ENCODE data around the gene CCDC90B. TPM values are rescaled to one million over a fixed set of nuclear protein-coding genes. Genes with fewer than 3 reads are reported as not detected.
"Not testable (repeated sequence)": the region's sequence is repeated elsewhere in the genome, so short reads cannot be mapped to it uniquely, and the experiment has no call there.

CCDC90B gene
- total RNA-seq, 2 donors from 2014 or later: 18.0 to 18.5 TPM

- no peaks in the 10 kb centered on the region for H3K27me3 ChIP-seq (replicated peaks; ENCODE audit: insufficient read depth)
- no peaks in the 10 kb centered on the region for H3K4me1 ChIP-seq (ENCODE audit: control insufficient read depth in 1 of 2, low read depth in 2 of 2)
- no peak for ATAC-seq (ENCODE audit: insufficient number of reproducible peaks, low FRiP score, low read depth)
- no peaks in the 10 kb centered on the region for H3K36me3 ChIP-seq
- H3K9me3 ChIP-seq: no peaks in the 10 kb centered on the region
- DNase-seq (ENCODE audit: low spot score): no peak
- no peak overlapping the region for H3K27ac ChIP-seq
- TF ChIP-seq CTCF (IDR thresholded peaks at IDR 0.05): no peak
- H3K4me3 ChIP-seq: no peak overlapping the region
Measured at GRCh38 chr11:83318931-83319330, 32.8 kb upstream of the CCDC90B start.

- Histone ChIP-seq H3K4me1 (ENCODE audit: control insufficient read depth in 1 of 2, low read depth in 2 of 2) (no peaks in the 10 kb centered on the region), H3K4me3 (no peak overlapping the region), H3K36me3 (no peaks in the 10 kb centered on the region), H3K9me3 (no peaks in the 10 kb centered on the region), H3K27me3 (replicated peaks; ENCODE audit: insufficient read depth) (no peaks in the 10 kb centered on the region), H3K27ac (no peak overlapping the region)
- no peak for TF ChIP-seq CTCF (IDR thresholded peaks at IDR 0.05)
- no peak for DNase-seq (ENCODE audit: low spot score)
- no peak for ATAC-seq (ENCODE audit: insufficient number of reproducible peaks, low FRiP score, low read depth)
Measured at GRCh38 chr11:83317757-83318690, 31.9 kb upstream of the CCDC90B start.

- H3K4me3 ChIP-seq; H3K9me3 ChIP-seq; ATAC-seq (ENCODE audit: insufficient number of reproducible peaks, low FRiP score, low read depth); H3K36me3 ChIP-seq; H3K4me1 ChIP-seq (ENCODE audit: control insufficient read depth in 1 of 2, low read depth in 2 of 2); H3K27ac ChIP-seq; H3K27me3 ChIP-seq (replicated peaks; ENCODE audit: insufficient read depth); DNase-seq (ENCODE audit: low spot score): not testable (repeated sequence)
Measured at GRCh38 chr11:83316897-83317268, 30.7 kb upstream of the CCDC90B start.

GRCh38 chr11:83316143-83316896 is 30.2 kb upstream of the CCDC90B start:
- not testable (repeated sequence) for H3K27me3 ChIP-seq (replicated peaks; ENCODE audit: insufficient read depth); H3K27ac ChIP-seq; H3K36me3 ChIP-seq; H3K4me1 ChIP-seq (ENCODE audit: control insufficient read depth in 1 of 2, low read depth in 2 of 2); H3K4me3 ChIP-seq; ATAC-seq (ENCODE audit: insufficient number of reproducible peaks, low FRiP score, low read depth); H3K9me3 ChIP-seq; DNase-seq (ENCODE audit: low spot score)

- H3K9me3 ChIP-seq: no peaks in the 10 kb centered on the region
- ATAC-seq (ENCODE audit: insufficient number of reproducible peaks, low FRiP score, low read depth): no peak
- H3K27ac ChIP-seq: no peak overlapping the region
- no peaks in the 10 kb centered on the region for H3K36me3 ChIP-seq
- no peak for DNase-seq (ENCODE audit: low spot score)
- TF ChIP-seq CTCF (IDR thresholded peaks at IDR 0.05): no peak
- no peaks in the 10 kb centered on the region for H3K4me1 ChIP-seq (ENCODE audit: control insufficient read depth in 1 of 2, low read depth in 2 of 2)
- H3K4me3 ChIP-seq: no peak overlapping the region
- no peaks in the 10 kb centered on the region for H3K27me3 ChIP-seq (replicated peaks; ENCODE audit: insufficient read depth)
Measured at GRCh38 chr11:83312430-83312829, 26.3 kb upstream of the CCDC90B start.

- H3K4me1 ChIP-seq (ENCODE audit: control insufficient read depth in 1 of 2, low read depth in 2 of 2): no peaks in the 10 kb centered on the region
- no peak for ATAC-seq (ENCODE audit: insufficient number of reproducible peaks, low FRiP score, low read depth)
- H3K27ac ChIP-seq: no peak overlapping the region
- H3K27me3 ChIP-seq (replicated peaks; ENCODE audit: insufficient read depth): no peaks in the 10 kb centered on the region
- no peaks in the 10 kb centered on the region for H3K36me3 ChIP-seq
- H3K4me3 ChIP-seq: no peak overlapping the region
- DNase-seq (ENCODE audit: low spot score): no peak
- no peak for TF ChIP-seq CTCF (IDR thresholded peaks at IDR 0.05)
- H3K9me3 ChIP-seq: no peaks in the 10 kb centered on the region
Measured at GRCh38 chr11:83311701-83312100, 25.5 kb upstream of the CCDC90B start.

Data from thoracic aorta (tissue), 2 donors.